ENCODE results near the gene VTI1A. TPM values are rescaled to one million over a fixed set of nuclear protein-coding genes. Genes with fewer than 3 reads are reported as not detected.

Gene VTI1A
- total and polyA plus RNA-seq, 2 experiments from 2014 or later, result 20.4 to 39.8 TPM

GRCh38 chr10:112429654-112430230 is 17.3 kb upstream of the VTI1A start:
- H3K9me3 ChIP-seq (ENCODE audit: low read depth), result no peaks in the 10 kb centered on the region
- no peak overlapping the region for H3K4me3 ChIP-seq
- H3K36me3 ChIP-seq (replicated peaks; ENCODE audit: insufficient read depth, low read depth), result no peaks in the 10 kb centered on the region
- H2AFZ ChIP-seq, result no peak overlapping the region
- H3K4me1 ChIP-seq (ENCODE audit: insufficient read depth), result no peaks in the 10 kb centered on the region
- H3K27ac ChIP-seq, result peak overlapping the region; percentile 31
- H3K4me2 ChIP-seq, result no peak overlapping the region
- WGBS (ENCODE audit: low lambda C conversion rate, missing lambda C conversion rate), result 89% methylated on average over 14 of the region's 15 CpGs
- H3K9me2 ChIP-seq (replicated peaks; ENCODE audit: insufficient read depth), result no peaks in the 10 kb centered on the region
- peak; percentile 19 for DNase-seq (ENCODE audit: low spot score)
- TF ChIP-seq EZH2 (IDR thresholded peaks at IDR 0.05; ENCODE audit: borderline replicate concordance) (no peak), EZH2phosphoT487 (IDR thresholded peaks at IDR 0.05; ENCODE audit: low read depth, severe bottlenecking, unreplicated experiment) (no peak)
- TF ChIP-seq, protein P1, sequence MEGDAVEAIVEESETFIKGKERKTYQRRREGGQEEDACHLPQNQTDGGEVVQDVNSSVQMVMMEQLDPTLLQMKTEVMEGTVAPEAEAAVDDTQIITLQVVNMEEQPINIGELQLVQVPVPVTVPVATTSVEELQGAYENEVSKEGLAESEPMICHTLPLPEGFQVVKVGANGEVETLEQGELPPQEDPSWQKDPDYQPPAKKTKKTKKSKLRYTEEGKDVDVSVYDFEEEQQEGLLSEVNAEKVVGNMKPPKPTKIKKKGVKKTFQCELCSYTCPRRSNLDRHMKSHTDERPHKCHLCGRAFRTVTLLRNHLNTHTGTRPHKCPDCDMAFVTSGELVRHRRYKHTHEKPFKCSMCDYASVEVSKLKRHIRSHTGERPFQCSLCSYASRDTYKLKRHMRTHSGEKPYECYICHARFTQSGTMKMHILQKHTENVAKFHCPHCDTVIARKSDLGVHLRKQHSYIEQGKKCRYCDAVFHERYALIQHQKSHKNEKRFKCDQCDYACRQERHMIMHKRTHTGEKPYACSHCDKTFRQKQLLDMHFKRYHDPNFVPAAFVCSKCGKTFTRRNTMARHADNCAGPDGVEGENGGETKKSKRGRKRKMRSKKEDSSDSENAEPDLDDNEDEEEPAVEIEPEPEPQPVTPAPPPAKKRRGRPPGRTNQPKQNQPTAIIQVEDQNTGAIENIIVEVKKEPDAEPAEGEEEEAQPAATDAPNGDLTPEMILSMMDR (IDR thresholded peaks at IDR 0.05; ENCODE audit: poor library complexity), result no peak
- no peaks in the 10 kb centered on the region for H3K27me3 ChIP-seq
- H3K79me2 ChIP-seq, result no peaks in the 10 kb centered on the region
- H4K20me1 ChIP-seq (ENCODE audit: insufficient read depth, poor library complexity, severe bottlenecking), result no peaks in the 10 kb centered on the region

GRCh38 chr10:112433136-112433535 is 13.9 kb upstream of the VTI1A start:
- no peak for TF ChIP-seq EZH2 (IDR thresholded peaks at IDR 0.05; ENCODE audit: borderline replicate concordance)
- Histone ChIP-seq H3K4me3 (no peak overlapping the region), H3K36me3 (replicated peaks; ENCODE audit: insufficient read depth, low read depth) (no peaks in the 10 kb centered on the region), H3K27ac (no peak overlapping the region), H3K27me3 (no peaks in the 10 kb centered on the region), H3K4me2 (no peak overlapping the region), H3K9me2 (replicated peaks; ENCODE audit: insufficient read depth) (no peaks in the 10 kb centered on the region), H3K79me2 (no peaks in the 10 kb centered on the region), H4K20me1 (ENCODE audit: insufficient read depth, poor library complexity, severe bottlenecking) (no peaks in the 10 kb centered on the region), H2AFZ (no peak overlapping the region), H3K4me1 (ENCODE audit: insufficient read depth) (no peaks in the 10 kb centered on the region), H3K9me3 (ENCODE audit: low read depth) (no peaks in the 10 kb centered on the region)
- DNase-seq (ENCODE audit: low spot score), result no peak
- 98% methylated on average over 2 of the region's 2 CpGs for WGBS (ENCODE audit: low lambda C conversion rate, missing lambda C conversion rate)

DNA sequence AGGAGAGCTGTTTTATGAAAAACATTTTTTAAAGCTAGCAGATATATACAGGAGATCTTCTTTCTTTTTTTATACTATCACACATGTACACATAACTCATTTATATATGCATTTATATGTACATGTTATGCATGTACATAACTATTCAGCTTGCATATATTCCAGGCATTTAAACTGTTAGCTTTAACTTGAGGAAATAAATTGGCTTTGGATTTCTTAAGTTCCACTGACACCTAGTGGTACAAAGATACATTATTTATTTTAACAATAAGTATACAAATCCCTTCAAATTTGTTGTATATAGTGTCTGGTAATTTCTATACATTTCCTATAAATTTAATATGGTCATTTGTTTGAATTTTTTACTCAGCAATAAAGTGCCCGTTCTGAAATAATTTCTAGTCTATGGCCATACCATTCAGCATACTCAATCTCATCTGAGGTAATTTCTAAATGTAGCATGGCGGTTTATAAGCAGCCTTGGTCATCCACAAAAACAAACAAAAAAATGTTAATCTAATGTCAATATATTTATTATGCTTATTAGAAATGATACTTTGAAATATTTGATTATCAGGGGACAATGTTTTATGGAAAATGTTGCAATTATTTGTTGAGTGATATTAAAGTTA is 11.9 kb upstream of the VTI1A start:
- Histone ChIP-seq H3K27me3 (no peaks in the 10 kb centered on the region), H3K4me3 (no peak overlapping the region), H4K20me1 (ENCODE audit: insufficient read depth, poor library complexity, severe bottlenecking) (no peaks in the 10 kb centered on the region), H3K9me3 (ENCODE audit: low read depth) (no peaks in the 10 kb centered on the region), H2AFZ (no peak overlapping the region), H3K36me3 (replicated peaks; ENCODE audit: insufficient read depth, low read depth) (no peaks in the 10 kb centered on the region), H3K4me2 (no peak overlapping the region), H3K9me2 (replicated peaks; ENCODE audit: insufficient read depth) (no peaks in the 10 kb centered on the region), H3K27ac (no peak overlapping the region), H3K4me1 (ENCODE audit: insufficient read depth) (no peaks in the 10 kb centered on the region), H3K79me2 (no peaks in the 10 kb centered on the region)
- peak; percentile 43 for DNase-seq (ENCODE audit: low spot score)
- no peak for TF ChIP-seq EZH2 (IDR thresholded peaks at IDR 0.05; ENCODE audit: borderline replicate concordance)
- TF ChIP-seq, protein P1 (IDR thresholded peaks at IDR 0.05; ENCODE audit: poor library complexity), result peak; percentile 64
- no peak for TF ChIP-seq EZH2phosphoT487 (IDR thresholded peaks at IDR 0.05; ENCODE audit: low read depth, severe bottlenecking, unreplicated experiment)
- WGBS (ENCODE audit: low lambda C conversion rate, missing lambda C conversion rate), result 89% methylated on average over 2 of the region's 2 CpGs

GRCh38 chr10:112438356-112438755 is 8.7 kb upstream of the VTI1A start:
- DNase-seq (ENCODE audit: low spot score), result no peak
- Histone ChIP-seq H3K27me3 (no peaks in the 10 kb centered on the region), H3K4me2 (no peak overlapping the region), H3K4me1 (ENCODE audit: insufficient read depth) (no peaks in the 10 kb centered on the region), H3K79me2 (no peaks in the 10 kb centered on the region), H2AFZ (no peak overlapping the region), H3K4me3 (no peak overlapping the region), H3K27ac (no peak overlapping the region), H4K20me1 (ENCODE audit: insufficient read depth, poor library complexity, severe bottlenecking) (no peaks in the 10 kb centered on the region), H3K9me3 (ENCODE audit: low read depth) (no peaks in the 10 kb centered on the region), H3K36me3 (replicated peaks; ENCODE audit: insufficient read depth, low read depth) (no peaks in the 10 kb centered on the region), H3K9me2 (replicated peaks; ENCODE audit: insufficient read depth) (no peaks in the 10 kb centered on the region)
- TF ChIP-seq, protein P1 (IDR thresholded peaks at IDR 0.05; ENCODE audit: poor library complexity), result no peak
- TF ChIP-seq EZH2phosphoT487 (IDR thresholded peaks at IDR 0.05; ENCODE audit: low read depth, severe bottlenecking, unreplicated experiment), result no peak
- TF ChIP-seq EZH2 (IDR thresholded peaks at IDR 0.05; ENCODE audit: borderline replicate concordance), result no peak
- 91% methylated on average over 4 of the region's 4 CpGs for WGBS (ENCODE audit: low lambda C conversion rate, missing lambda C conversion rate)
